ENCODE measurements around the gene CDH3.
"Not testable (repeated sequence)": the region's sequence is repeated elsewhere in the genome, so short reads cannot be mapped to it uniquely, and the experiment has no call there.

Gene CDH3

DNA sequence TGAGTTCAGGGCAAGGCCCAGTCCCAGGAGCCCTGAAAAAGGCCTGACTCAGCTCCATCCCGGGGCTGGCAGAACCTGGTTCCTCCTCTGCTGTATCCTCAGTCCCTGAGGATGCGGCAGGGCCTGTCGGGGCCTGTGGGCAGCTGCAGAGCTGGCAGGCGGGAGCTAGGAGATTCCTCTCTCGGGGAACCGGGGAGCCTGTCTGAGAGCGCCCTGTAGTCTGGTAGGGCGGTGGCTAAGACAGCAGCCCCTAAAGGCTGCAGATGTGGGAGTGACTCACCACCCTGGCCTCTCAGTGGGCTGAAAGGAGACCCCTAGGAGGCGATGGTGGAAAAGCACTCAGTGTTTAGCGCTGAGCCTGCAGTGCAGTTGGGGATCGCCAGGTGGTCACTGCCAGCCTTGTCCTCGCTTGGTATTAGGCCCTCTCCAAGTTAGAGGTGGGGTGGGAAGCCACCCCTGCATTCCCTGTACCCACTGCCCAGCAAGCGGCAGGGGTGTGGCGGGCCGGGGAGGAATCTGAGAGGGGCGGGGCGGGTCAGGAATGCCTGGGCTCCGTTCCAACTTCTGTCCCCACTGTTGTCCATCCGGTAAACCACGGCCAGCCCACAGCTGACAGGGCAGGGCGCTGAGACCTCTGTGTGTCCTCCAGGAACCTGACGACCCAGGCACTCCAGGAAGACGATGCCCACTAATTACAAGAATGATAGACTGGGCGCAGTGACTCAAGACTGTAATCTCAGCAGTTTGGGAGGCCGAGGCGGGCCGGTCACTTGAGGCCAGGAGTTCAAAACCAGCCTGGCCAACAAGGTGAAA is 62.4 kb downstream of the CDH3 start:
- no peak for DNase-seq

DNA sequence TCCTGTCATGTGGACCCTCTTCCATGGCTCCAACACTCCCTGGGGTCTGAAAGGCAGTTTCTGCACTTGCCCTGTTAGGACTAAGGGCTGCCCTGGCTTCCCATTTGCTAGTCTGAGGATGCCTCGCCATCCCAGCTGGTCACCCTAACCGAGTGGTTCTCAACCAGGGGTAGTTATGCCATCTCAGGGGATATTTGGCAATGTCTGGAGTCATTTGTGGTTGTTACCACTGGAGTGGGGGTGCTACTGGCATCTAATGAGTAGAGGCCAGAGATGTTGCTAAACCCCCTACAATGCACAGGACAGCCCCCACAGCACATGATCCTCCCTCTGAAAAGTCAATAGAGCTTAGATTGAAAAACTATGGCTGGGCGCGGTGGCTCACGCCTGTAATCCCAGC is 65.1 kb downstream of the CDH3 start:
- no peak for DNase-seq

DNA sequence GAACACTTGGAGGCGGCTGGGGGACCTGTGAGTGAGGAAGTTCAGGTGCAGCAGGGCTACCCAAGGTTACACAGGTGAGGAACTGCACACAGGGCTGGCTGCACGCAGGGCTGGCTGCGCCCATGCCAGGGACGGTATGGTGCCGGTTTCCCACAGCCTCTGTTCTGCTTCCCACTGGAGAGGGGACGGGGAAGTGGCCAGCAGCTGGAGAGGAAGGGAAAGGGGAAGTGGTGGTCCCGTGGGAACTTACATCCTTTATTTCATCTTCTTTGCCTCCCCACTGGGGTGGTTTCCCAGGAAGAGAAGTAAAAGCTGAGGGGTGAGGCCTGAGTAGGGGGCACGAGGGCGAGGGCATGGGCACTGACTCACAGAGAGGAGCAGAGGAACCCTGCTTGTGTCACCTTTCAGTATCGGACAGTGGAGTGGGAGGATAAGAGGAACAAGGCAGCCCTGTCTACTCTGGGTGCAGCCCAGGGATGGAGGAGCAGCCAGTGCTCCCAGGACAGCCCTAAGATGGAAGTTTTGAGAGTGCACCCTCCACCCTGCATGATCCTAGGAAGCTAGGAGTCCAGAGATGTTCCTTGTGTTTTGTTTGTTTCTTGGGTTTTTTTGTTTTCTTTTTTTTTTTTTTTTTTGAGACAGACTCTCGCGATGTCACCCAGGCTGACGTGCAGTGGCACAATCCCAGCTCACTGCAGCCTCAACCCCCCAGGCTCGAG is 66.5 kb downstream of the CDH3 start:
- DNase-seq, result no peak

DNA sequence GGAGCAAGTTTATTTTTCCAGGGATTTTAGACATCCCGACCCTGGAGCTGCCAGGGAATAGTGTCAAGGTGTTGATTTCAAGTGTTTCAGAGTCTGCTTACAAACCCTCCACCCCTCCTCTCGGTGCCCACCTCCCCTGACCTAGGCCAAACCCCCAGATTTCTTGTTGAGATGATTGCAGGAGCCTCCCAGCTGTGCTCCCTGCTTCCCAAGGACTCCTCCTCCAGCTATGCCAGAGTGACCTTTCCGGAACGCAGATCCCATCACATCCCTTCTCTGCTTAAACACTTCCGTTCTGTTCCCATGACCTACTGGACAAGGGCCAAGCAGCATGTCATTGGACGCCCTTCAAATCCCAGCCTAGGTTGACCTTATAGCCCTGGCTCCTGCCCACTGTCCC is 68.3 kb downstream of the CDH3 start:
- DNase-seq, result no peak

DNA sequence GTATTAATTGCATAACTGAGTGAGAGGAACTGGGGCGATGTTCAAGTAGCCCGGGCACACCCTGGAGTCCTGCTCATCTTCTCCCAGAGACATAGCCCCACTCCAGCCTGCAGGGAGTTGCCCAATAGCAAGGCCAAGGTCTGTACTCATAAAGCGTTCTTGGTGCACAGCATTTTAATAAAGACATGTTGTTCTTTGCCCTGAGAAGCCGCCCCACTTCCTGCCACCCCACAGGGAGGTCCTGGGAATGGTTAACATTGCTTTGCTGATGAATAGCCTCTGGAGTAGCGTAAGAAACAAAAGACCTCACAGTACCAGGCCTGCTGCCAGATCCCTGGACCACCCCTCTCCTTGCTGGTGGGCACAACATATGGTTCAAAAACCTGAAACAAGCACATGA is 70.4 kb downstream of the CDH3 start:
- no peak for DNase-seq

DNA sequence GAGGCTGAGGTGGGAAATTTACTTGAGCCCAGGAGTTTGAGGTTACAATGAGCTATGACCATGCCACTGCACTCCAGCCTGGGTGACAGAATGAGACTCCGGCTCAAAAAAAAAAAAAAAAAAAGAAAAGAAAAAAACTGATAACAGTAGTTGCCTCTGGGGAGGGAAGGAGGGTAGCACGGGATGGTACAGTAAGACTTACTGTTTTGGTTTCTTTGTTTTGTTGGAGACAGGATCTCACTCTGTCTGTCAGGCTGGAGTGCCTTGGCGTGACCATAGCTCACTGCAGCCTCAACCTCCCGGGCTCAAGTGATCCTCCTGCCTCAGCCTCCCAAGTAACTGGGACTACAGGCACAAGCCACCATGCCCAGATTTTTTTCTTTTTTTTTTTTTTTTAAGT is 71.4 kb downstream of the CDH3 start:
- DNase-seq, result not testable (repeated sequence)

DNA sequence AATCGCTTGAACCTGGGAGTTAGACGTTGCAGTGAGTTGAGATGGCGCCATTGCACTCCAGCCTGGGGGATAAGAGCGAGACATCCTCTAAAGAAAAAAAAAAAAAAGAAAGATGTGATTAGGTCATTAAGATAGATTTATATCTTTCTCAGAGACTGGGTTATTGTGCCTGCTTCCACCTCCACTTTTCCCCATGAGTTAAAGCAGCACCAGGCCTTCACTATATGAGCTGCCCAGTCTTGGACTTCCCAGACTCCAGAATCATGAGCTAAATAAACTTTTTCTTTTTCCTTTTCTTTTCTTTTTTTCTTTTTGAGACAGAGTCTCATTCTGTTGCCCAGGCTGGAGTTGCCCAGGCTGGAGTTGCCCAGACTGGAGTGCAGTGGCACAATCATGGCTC is 72.6 kb downstream of the CDH3 start:
- no peak for DNase-seq

DNA sequence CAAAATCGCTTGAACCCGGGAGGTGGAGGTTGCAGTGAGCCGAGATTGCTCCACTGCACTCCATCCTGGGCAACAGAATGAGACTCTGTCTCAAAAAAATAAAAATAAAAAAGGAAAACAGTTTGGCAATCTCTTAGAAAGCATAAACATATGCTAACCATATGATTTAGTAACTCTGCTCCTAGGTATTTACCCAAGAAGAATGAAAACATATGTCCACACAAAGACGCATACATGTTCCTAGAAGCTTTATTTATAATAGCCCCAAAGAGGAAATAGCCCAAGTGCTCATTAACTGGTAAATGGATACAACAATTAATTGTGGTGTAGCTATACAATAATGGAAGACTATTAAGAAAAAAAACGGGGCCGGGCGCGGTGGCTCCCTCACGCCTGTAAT is 73.5 kb downstream of the CDH3 start:
- no peak for DNase-seq

DNA sequence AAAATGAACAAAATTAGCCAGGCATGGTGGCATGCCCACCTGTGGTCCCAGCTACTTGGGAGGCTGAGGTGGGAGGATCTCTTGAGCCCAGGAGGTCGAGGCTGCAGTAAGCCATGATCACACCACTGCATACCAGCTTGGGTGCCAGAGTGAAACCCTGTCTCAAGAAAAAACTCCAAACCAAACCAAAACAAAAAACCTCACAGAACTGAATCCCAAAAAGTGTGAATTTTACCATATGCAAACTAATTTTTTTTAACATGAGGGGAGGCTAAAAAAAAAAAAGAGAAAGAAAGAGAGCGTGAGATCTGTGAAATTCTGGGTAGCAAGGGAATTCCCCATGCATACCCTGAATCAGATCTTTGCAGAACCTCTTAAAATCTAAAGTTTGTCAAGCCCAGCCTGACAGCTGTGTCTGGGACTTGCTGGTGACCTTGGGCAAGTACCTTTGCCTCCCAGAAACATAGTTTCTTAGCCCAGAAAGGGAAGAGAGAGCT is 74.9 kb downstream of the CDH3 start:
- no peak for DNase-seq

DNA sequence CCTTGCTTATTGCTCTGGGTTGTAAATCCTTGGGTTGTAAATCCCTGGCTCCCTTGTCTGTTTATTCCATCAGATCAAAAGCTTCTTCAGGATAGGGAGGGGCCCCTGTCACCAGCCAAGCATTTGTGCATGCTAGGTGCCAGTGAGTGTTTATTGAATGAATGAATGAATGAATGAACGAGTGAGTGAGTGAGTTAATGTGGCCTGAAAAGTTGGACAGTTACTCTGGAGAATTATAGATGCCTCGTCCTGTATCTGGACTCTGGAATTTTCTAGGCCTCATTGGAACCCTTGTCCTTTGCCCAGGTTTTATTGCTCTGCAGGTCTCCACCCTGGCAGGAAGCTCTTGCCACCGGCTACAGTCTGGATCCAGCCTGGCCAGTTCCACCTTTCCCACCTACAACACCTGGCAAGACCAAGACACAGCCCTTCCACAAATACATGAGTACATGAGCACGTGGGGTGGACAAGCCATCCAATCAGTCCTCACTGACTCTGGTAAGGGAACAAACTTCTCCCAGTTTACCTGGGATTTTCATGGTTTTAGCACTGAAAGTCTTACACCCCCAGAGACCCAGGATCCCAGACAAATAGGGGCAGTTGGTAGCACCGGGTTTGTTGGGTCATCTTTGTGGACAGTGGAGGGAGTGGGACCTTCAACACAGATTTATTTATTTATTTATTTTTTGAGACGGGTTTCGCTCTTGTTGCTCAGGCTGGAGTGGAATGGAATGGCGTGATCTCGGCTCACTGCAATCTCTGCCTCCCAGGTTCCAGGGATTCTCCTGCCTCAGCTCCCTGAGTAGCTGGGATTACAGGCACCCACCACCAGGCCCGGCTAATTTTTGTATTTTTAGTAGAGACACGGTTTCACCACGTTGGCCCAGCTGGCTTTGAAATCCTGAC is 77.3 kb downstream of the CDH3 start:
- DNase-seq, result no peak

DNA sequence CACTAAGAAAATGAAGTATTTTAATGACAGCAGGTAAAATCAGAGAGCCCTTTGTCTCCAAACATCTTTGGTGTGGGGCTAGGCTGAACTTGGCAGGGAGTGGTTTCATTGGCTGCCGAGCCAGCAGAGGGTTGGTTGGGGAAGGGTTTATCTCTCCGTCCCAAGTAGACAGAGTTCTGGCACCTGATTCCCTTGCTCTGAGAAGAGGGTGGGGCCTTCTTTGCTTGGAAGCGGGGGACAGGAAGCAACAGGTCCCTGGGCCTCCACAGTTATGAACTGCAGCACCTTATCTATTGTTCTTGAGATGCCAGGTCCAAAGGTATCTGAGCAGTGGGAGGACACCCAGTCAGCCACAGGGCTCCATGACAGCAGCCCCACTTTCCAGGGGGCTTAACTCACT is 79.7 kb downstream of the CDH3 start:
- no peak for DNase-seq

DNA sequence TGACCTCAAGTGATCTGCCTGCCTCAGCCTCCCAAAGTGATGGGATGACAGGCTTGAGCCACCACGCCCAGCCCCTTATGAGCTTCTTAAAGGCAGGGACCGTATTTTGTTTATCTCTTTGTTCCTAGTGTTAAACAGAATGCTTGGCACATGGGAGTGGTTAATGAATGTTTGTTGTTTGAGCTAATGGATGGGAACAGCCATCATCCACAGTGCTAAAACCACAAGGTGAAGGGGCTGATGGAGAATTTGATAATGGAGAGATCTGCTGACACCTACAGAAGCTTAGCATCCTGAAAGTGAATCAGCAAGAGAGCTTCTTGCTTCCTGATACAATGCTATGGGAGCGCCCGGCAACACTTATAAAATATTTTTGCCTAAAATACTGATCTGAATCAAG is 83.4 kb downstream of the CDH3 start:
- DNase-seq, result no peak

DNA sequence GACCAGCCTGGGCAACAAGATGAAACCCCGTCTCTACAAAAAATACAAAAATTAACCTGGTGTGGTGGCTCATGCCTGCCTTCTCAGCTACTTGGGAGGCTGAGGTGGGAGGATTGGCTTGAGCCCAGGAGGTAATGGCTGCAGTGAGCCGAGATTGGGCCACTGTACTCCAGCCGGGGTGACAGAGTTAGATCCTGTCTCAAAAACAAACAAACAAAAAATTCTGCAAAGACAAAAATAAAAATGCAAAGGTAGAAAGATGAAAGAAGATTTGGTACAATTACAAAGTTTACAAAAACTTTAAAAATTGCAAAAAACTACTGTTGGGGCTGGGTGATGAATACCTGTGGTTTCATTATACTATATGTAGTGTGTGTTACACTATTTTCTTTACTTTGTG is 86.5 kb downstream of the CDH3 start:
- DNase-seq, result no peak

DNA sequence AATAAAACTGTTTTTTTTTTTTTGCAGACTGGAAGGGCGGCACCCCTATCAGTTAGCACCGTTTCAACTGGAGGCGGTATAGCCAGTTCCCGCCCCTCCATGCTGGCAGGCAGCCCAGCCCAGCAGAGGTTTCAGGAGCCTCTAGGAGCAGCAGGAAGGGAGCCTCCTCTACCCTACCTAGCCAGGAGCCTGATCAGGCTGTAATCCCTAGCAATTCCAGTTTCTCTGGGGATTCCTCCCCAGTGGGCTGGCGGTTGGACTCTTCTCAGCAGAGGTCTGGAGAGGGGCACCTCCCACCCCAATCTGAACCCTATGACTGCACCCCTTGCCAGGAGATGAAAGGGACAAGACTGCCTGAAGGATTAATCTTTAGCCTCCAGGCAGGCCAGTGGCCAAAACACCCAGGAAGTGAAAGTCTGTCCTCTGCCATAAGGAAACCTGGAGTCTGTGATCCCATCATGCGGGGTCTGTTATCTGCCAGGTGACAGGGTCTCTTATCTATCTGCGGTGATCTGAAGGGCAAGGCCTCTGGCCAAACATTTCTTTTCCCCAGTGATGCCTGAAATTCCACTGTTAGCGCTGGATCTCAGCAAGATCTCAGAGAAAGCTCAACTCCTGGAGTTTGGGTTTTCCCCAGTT is 87.1 kb downstream of the CDH3 start:
- DNase-seq, result no peak

DNA sequence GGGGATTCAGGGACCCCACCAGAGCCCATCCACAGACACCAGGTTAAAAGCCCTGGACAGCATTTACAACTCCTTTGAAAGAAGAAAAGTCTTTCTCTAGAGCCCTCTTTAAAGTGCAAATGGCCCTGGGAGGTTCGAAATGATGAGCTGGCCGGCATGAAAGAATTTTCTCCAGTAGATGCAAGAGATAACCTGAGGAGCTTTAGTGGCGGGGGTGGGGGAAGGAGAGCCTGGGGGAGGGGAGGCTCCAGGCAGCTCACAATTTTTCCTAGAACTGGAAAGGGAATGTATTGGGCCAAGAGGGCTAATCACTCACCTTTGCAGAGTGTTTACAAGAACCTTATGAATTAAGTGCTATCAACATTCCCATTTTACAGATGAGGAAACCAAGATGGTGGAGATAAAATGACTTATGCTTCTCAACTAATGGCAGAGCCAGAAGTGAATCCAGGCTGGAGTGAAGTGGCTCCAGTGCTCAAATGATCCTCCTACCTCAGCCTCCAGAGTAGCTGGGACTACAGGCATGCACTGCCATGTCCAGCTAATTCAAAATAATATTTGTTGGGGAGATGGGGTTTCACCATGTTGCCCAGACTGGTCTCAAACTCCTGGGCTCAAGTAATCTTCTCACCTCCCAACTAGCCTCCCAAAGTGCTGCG is 87.8 kb downstream of the CDH3 start:
- no peak for DNase-seq

DNA sequence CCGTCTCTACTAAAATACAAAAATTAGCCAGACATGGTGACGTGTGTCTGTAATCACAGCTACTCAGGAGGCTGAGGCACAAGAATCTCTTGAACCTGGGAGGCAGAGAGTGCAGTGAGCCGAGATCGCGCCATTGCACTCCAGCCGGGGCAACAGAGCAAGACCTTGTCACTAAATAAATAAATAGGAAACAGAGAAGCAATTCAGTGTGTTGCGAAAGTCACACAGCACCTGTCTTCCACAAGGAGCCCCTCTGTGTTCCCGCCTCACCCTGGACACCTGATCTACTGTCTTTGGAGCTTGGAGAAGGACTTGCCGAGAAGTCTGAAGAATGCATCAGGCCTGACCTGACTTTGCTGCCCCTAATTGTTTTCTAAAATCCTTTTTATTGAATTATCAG is 88.5 kb downstream of the CDH3 start:
- DNase-seq, result no peak

DNA sequence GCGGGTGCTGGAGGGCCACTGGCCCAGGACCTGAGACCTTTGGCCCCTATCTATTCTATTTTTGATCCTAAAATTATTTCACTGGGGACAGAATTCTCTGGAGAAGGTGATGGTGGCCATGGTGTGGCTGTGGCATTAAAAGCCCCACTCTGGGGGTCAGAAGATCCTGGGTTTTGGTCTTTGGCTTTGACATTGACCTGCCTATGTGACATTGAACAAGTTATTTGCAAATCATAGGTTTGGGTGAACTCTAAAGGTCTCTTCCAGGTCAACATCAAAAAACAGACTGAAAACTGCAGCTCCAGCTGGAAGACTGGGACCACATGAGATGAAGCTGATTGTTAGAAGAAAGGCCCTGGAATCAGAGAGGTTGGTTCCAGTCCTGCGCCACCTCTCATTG is 89.7 kb downstream of the CDH3 start:
- no peak for DNase-seq

DNA sequence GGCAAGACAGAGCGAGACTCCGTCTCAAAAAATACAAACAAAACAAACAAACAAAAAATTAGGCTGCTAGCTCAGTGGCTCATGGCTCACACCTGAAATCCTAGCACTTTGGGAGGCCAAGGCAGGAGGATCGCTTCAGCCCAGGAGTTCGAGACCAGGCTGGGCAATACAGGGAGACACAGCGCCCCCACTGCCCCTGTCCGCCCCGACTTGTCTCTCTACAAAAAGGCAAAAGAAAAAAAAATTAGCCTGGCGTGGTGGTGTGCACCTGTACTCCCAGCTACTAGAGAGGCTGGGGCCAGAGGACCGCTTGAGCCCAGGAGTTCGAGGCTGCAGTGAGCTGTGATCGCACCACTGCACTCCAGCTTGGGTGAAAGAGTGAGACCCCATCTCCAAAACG is 91.5 kb downstream of the CDH3 start:
- DNase-seq, result no peak

DNA sequence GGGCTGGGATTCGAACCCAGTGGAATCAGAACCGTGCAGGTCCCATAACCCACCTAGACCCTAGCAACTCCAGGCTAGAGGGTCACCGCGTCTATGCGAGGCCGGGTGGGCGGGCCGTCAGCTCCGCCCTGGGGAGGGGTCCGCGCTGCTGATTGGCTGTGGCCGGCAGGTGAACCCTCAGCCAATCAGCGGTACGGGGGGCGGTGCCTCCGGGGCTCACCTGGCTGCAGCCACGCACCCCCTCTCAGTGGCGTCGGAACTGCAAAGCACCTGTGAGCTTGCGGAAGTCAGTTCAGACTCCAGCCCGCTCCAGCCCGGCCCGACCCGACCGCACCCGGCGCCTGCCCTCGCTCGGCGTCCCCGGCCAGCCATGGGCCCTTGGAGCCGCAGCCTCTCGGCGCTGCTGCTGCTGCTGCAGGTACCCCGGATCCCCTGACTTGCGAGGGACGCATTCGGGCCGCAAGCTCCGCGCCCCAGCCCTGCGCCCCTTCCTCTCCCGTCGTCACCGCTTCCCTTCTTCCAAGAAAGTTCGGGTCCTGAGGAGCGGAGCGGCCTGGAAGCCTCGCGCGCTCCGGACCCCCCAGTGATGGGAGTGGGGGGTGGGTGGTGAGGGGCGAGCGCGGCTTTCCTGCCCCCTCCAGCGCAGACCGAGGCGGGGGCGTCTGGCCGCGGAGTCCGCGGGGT is 92.1 kb downstream of the CDH3 start, which contains the start of gene CDH1:
Gene CDH1 (plus strand): TSS at position 247 of the 684 bp plus-strand sequence. CDS start 124 bp downstream, at position 371.
- DNase-seq, result no peak

DNA sequence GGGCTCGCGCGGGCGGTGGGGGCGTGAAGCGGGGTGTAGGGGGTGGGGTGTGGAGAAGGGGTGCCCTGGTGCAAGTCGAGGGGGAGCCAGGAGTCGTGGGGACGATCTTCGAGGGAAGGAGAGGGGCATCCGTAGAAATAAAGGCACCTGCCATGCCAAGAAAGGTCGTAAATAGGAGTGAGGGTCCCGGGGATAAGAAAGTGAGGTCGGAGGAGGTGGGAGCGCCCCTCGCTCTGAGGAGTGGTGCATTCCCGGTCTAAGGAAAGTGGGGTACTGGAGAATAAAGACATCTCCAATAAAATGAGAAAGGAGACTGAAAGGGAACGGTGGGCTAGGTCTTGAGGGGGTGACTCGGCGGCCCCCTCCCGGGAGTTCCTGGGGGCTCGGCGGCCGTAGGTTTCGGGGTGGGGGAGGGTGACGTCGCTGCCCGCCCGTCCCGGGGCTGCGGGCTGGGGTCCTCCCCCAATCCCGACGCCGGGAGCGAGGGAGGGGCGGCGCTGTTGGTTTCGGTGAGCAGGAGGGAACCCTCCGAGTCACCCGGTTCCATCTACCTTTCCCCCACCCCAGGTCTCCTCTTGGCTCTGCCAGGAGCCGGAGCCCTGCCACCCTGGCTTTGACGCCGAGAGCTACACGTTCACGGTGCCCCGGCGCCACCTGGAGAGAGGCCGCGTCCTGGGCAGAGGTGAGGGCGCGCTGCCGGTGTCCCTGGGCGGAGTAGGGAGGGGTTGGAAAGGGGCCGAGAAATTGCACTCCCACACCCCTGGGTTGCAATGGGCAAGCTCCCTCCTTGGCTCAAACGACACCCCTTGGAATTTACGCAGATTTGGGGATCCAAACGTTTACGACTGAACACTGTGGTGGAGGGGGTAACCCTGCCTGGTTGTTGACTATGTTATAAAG is 92.9 kb downstream of the CDH3 start:
- no peak for DNase-seq

All from midbrain (tissue), 1 donor.